ENCODE data around the gene PSG2.
"Not testable (repeated sequence)": the region's sequence is repeated elsewhere in the genome, so short reads cannot be mapped to it uniquely, and the experiment has no call there.

PSG2 gene

GRCh38 chr19:43082601-43083000 is at the start of gene PSG2:
TSS of gene PSG2 (minus strand) at chr19:43082701. CDS start at chr19:43082569, 132 bp downstream.
- H3K4me3 ChIP-seq (ENCODE audit: low read length), result not testable (repeated sequence)

DNA sequence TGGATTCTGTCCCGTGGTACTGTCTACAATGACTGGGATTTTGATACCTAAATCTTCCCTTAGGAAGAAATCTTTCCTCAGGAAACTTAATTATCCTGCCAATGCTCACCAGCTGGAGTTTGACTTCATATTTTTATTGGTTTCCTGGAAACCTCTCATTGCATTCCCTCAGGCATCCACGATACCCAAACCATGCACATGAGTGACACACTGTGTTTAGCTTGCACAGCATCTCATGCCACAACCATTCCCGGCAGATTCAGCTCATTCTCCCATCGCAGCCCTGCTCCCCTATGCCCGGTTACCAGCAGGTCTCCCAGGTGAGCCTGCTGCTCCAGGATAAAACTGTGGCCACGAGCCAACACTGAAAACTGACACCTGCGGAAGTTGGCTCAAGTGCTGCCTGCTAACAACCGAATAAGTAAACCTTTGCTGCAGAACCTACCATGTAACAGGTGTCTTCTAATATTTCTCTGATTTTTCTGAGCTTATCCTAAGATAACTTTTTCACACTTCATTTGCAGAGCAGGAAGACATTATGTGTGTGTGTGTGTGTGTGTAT is 48.9 kb upstream of the PSG2 start:
- not testable (repeated sequence) for H3K4me3 ChIP-seq (ENCODE audit: low read length)

DNA sequence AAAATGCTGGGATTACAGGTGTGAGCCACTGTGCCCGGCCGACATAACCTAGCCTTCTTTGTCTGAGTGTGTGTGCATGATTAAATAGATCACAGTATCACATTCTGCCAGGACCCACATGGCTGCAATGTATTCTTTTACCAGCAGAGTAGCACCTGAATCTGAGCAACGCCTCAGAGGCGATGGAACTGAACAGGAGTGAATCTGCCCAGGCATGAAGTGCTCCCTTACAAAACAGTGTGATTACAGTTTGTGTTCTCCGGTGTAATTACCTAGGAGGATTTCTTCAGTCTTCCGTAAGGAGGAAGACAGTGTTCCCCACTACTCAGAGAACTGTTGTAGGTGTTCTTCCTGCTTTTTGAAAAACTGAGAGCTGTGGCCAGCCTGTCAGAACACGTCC is 46.7 kb upstream of the PSG2 start:
- not testable (repeated sequence) for H3K4me3 ChIP-seq (ENCODE audit: low read length)

GRCh38 chr19:43127336-43127735 is 44.8 kb upstream of the PSG2 start:
- not testable (repeated sequence) for H3K4me3 ChIP-seq (ENCODE audit: low read length)

DNA sequence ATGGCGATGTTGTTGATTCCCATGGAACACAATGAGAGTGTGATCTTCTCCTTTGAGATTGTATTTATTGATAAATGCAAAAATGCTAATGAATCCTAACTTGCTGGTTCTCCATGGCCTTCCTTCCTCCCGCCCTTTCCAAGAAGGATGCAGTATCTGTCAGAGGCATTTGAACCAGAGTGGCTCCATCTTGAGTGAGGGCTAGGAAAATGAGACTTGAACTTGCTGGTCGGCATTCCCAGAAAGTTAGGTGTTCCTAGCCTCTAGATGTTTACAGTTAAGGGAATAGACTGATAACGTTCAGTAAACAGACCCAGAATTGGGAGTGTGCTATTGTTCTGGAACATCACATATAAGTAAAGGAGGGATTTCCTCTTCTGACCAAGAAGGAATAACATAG is 44.2 kb upstream of the PSG2 start:
- TF ChIP-seq ZNF274 (IDR thresholded peaks at IDR 0.05; ENCODE audit: low read depth, low read length), result no peak
- no peak overlapping the region for H3K4me3 ChIP-seq (ENCODE audit: low read length)

- H3K4me3 ChIP-seq (ENCODE audit: low read length), result no peak overlapping the region
- no peak for TF ChIP-seq ZNF274 (IDR thresholded peaks at IDR 0.05; ENCODE audit: low read depth, low read length)
These were observed 41.9 kb upstream of the PSG2 start for GRCh38 chr19:43124360-43124759.

GRCh38 chr19:43120433-43121026 is 38.0 kb upstream of the PSG2 start:
- H3K4me3 ChIP-seq (ENCODE audit: low read length), result not testable (repeated sequence)

DNA sequence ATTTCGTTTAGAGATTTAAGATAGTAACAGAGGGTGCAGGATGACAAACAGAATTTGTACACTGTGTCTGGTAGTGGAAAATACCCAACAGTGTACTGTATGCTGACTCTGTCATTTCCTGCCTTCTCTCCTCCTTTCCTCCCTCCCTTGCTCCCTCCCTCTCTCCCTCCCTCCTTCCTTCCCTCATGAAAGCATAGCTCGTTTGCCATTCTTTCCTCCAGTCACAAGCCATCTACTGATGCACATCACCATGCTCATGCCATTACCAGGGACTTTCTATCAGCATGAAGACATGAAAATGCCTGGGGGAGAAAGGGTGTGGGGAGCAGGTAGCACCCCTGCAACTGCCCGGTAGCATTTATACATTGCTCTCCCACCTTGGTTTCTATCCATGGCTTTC is 37.0 kb upstream of the PSG2 start:
- H3K4me3 ChIP-seq (ENCODE audit: low read length), result not testable (repeated sequence)

- H3K4me3 ChIP-seq (ENCODE audit: low read length), result not testable (repeated sequence)
These were observed 33.9 kb upstream of the PSG2 start for GRCh38 chr19:43116421-43116820.

DNA sequence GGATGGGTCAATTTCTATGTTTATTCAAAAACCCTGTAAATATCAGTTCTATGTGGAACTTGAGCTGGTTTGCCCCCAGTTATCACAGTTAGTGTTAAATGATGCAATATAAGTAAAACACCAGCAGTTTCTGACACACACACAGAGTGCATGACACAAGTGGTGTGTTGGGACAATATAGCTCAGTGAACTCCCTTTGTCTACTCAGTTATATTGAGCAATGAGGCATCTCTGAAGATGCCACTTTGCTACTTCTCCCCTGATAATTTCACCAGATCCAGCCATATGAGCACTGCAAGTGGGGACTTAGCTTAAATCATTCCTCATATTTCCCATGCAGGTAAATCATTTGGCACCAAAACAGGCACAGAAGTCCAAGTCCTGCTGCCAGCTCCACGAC is 33.0 kb upstream of the PSG2 start:
- H3K4me3 ChIP-seq (ENCODE audit: low read length), result not testable (repeated sequence)

GRCh38 chr19:43115064-43115463 is 32.6 kb upstream of the PSG2 start:
- not testable (repeated sequence) for H3K4me3 ChIP-seq (ENCODE audit: low read length)

GRCh38 chr19:43114626-43115025 is 32.1 kb upstream of the PSG2 start:
- not testable (repeated sequence) for H3K4me3 ChIP-seq (ENCODE audit: low read length)

- H3K4me3 ChIP-seq (ENCODE audit: low read length), result not testable (repeated sequence)
These were observed 24.9 kb upstream of the PSG2 start for GRCh38 chr19:43107401-43107800.

- TF ChIP-seq ZNF274 (IDR thresholded peaks at IDR 0.05; ENCODE audit: low read depth, low read length), result no peak
- no peak overlapping the region for H3K4me3 ChIP-seq (ENCODE audit: low read length)
These were observed 23.0 kb upstream of the PSG2 start for GRCh38 chr19:43105496-43105895.

GRCh38 chr19:43104215-43104850 is 21.8 kb upstream of the PSG2 start:
- not testable (repeated sequence) for H3K4me3 ChIP-seq (ENCODE audit: low read length)

GRCh38 chr19:43101950-43102349 is 19.4 kb upstream of the PSG2 start:
- TF ChIP-seq ZNF274 (IDR thresholded peaks at IDR 0.05; ENCODE audit: low read depth, low read length), result no peak
- H3K4me3 ChIP-seq (ENCODE audit: low read length), result no peak overlapping the region

GRCh38 chr19:43098416-43098815 is 15.9 kb upstream of the PSG2 start:
- H3K4me3 ChIP-seq (ENCODE audit: low read length), result not testable (repeated sequence)

- H3K4me3 ChIP-seq (ENCODE audit: low read length), result not testable (repeated sequence)
These were observed 5.3 kb upstream of the PSG2 start for GRCh38 chr19:43087702-43088340.

- not testable (repeated sequence) for H3K4me3 ChIP-seq (ENCODE audit: low read length)
These were observed 3.5 kb upstream of the PSG2 start for GRCh38 chr19:43085796-43086530.

- not testable (repeated sequence) for H3K4me3 ChIP-seq (ENCODE audit: low read length)
These were observed 1.8 kb upstream of the PSG2 start for GRCh38 chr19:43084196-43084832.

GRCh38 chr19:43083721-43084120 is 1.2 kb upstream of the PSG2 start:
- H3K4me3 ChIP-seq (ENCODE audit: low read length), result not testable (repeated sequence)
